ENCODE measurements around the gene IL36RN.

The IL36RN gene

DNA sequence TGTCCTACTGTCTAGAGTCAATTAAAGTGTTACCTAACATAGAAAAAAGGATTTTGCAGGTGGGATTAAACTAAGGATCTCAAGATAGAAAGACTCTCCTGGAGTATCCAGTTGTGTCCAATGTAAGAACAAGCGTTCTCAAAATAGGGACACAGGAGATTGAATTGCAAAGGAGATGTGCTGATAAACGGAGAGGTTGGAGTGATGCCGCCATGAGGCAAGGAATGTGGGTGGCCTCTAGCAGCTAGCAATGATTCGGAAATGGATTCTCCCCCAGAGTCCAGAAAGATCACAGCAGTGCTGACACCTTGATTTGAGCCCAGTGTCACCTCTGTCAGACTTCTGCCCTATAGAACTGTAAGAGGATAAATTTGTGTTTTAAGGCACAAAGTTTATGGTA lies 44.3 kb downstream of the IL36RN start:
- no peak for DNase-seq (ENCODE audit: low read depth in 2 of 2)
- TF ChIP-seq CTCF (IDR thresholded peaks at IDR 0.05; ENCODE audit: low read depth, low read length): no peak
- H3K4me3 ChIP-seq (replicated peaks in 1 of 2; ENCODE audit: low read depth in 2 of 2, low read length in 2 of 2): no peak overlapping the region

DNA sequence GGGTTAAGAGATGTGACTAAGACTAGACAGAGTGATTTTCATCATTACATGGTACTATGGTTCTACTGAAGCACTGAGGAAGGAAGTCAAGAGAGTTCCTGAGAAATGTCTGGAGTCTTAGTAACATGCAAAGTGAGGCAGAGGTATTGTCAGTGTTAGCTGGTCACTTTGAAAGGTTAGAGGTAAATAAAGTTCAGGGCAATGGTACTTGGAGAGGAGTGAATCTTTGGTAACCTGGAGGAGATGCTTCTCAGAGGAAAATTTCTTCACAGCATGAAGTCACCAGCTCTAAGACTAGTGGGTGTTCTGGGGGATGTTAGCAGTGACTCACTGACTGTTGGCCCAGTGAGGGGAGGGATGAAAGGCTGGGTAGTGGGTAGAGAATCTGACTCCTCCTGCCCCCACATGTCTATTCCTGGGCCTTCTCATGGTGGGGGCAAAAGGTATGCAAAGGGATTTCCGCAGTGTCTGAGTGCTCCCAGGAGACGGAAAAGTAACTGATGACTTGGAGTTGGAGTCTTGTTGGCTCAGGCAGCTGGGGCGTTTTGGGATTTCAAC lies 45.1 kb downstream of the IL36RN start:
- no peak overlapping the region for H3K4me3 ChIP-seq (replicated peaks in 1 of 2; ENCODE audit: low read depth in 2 of 2, low read length in 2 of 2)
- DNase-seq (ENCODE audit: low read depth in 2 of 2): peak in 1 of 2 donors; percentile 52
- no peak for TF ChIP-seq CTCF (IDR thresholded peaks at IDR 0.05; ENCODE audit: low read depth, low read length)

DNA sequence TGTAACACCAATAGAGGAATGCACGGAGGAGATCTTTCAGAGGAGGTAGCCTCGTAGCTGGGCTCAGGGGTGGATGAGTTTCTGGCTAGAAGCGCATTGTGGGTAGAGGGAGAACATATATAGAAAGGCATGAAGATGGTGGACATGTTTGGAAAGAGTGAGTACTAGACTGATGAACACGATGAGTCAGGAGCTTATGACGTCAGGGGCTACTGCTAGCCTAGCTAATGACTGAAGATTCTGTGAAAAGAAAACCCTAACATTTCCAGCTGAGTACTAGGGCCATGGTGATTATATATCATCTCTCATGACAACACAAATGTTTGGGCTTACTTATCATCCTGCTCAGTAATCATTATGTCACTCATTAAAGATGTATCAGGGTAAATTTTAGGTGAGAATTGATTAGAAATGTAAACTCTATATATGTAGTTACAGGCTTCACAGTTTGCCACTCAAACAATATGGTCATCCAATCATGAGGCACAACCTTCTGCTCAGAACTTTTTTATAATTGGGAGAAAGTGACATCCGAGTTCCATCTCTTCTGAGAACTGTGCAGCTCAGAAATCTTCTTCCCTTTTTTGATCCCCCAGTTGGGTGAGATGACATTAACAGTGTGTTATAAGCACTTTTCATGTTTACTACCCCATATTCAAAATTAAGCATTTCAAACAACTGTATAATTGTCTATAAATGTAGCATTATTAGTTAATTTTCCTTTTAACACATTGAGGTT lies 46.2 kb downstream of the IL36RN start:
- DNase-seq (ENCODE audit: low read depth in 2 of 2): peak; percentile 26 to 80
- no peak for TF ChIP-seq CTCF (IDR thresholded peaks at IDR 0.05; ENCODE audit: low read depth, low read length)
- H3K4me3 ChIP-seq (replicated peaks in 1 of 2; ENCODE audit: low read depth in 2 of 2, low read length in 2 of 2): no peak overlapping the region

DNA sequence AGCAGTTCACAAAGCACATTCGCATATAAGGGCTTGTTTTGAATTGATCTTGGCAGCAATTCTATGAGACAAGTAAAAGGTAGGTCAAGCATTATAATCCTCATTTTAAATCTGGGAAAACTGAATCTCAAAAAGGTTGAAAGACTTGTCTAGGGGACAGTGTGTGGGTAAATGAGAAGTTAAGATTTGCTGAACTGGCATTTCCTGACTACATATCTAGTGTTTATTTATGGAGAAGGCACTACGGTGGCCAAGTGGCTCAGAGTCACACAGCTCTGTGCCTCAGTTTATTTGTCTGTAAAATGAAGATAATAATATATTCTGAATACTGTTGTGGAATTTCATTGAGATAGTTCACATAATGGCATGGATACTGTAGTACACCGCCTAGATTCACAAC lies 52.1 kb downstream of the IL36RN start:
- no peak for DNase-seq (ENCODE audit: low read depth in 2 of 2)
- H3K4me3 ChIP-seq (replicated peaks in 1 of 2; ENCODE audit: low read depth in 2 of 2, low read length in 2 of 2): no peak overlapping the region
- TF ChIP-seq CTCF (IDR thresholded peaks at IDR 0.05; ENCODE audit: low read depth, low read length): no peak

GRCh38 chr2:113111823-113112287 lies 52.9 kb downstream of the IL36RN start:
- no peak for DNase-seq (ENCODE audit: low read depth in 2 of 2)
- no peak for TF ChIP-seq CTCF (IDR thresholded peaks at IDR 0.05; ENCODE audit: low read depth, low read length)
- no peak overlapping the region for H3K4me3 ChIP-seq (replicated peaks in 1 of 2; ENCODE audit: low read depth in 2 of 2, low read length in 2 of 2)

DNA sequence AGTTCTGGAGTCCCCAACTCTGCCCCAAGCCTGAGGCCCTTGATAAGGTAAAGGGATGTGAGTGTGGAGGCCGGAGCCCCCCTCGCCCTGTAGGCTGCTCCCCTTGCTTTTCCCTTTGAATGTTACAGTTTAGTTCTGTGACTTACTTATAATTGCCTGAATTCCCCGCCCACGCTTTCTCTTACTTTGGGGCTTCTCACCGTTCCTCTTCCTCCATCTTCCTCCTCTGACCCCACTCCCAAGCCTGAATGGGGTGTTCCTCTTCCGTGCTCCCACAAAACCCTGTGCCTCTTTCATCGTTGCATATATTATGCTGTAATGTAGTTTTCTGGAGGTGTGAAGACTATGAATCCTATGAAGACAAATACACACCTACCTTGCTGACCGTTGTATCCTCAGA lies 53.4 kb downstream of the IL36RN start:
- no peak for DNase-seq (ENCODE audit: low read depth in 2 of 2)
- TF ChIP-seq CTCF (IDR thresholded peaks at IDR 0.05; ENCODE audit: low read depth, low read length): no peak
- no peak overlapping the region for H3K4me3 ChIP-seq (replicated peaks in 1 of 2; ENCODE audit: low read depth in 2 of 2, low read length in 2 of 2)
